Measurements from ENCODE around the gene DDAH2. TPM values are rescaled to one million over a fixed set of nuclear protein-coding genes. Genes with fewer than 3 reads are reported as not detected.

Gene DDAH2
- total RNA-seq, 1 donor from 2014 or later = 233 TPM

GRCh38 chr6:31763619-31763940 is 34.5 kb upstream of the DDAH2 start:
- Mint-ChIP-seq H3K27ac (no peak overlapping the region), H3K9me3 (ENCODE audit: low read depth) (no peaks in the 10 kb centered on the region), H3K4me1 (ENCODE audit: low read depth) (no peaks in the 10 kb centered on the region), H3K4me3 (ENCODE audit: low read depth) (no peak overlapping the region), H3K36me3 (ENCODE audit: insufficient read depth) (peaks cover 5% of the 10 kb centered on the region), H3K27me3 (no peaks in the 10 kb centered on the region)
- DNase-seq (ENCODE audit: low spot score, unreplicated experiment) = no peak
- no peak for TF ChIP-seq CTCF (IDR thresholded peaks at IDR 0.05; ENCODE audit: unreplicated experiment)

- DNase-seq (ENCODE audit: low spot score, unreplicated experiment) = no peak
- H3K27ac Mint-ChIP-seq = no peak overlapping the region
- H3K4me1 Mint-ChIP-seq (ENCODE audit: low read depth) = no peaks in the 10 kb centered on the region
- no peak overlapping the region for H3K4me3 Mint-ChIP-seq (ENCODE audit: low read depth)
- TF ChIP-seq CTCF (IDR thresholded peaks at IDR 0.05; ENCODE audit: unreplicated experiment) = no peak
- no peaks in the 10 kb centered on the region for H3K9me3 Mint-ChIP-seq (ENCODE audit: low read depth)
- no peaks in the 10 kb centered on the region for H3K27me3 Mint-ChIP-seq
- peaks cover 5% of the 10 kb centered on the region for H3K36me3 Mint-ChIP-seq (ENCODE audit: insufficient read depth)
These were observed 33.9 kb upstream of the DDAH2 start for GRCh38 chr6:31762878-31763618.

- H3K4me3 Mint-ChIP-seq (ENCODE audit: low read depth) = no peak within 1 kb of the TSS
- DNase-seq (ENCODE audit: low spot score, unreplicated experiment) = no peak
- H3K9me3 Mint-ChIP-seq (ENCODE audit: low read depth) = no peaks in the 10 kb centered on the region
These were observed 33.3 kb upstream of the DDAH2 start, which contains the start of gene SAPCD1 for GRCh38 chr6:31762356-31762755. SAPCD1 (plus strand) TSS chr6:31762656; CDS start chr6:31763055, 399 bp downstream.

GRCh38 chr6:31761343-31761742 is 32.2 kb upstream of the DDAH2 start:
- DNase-seq (ENCODE audit: low spot score, unreplicated experiment) = no peak
- no peaks in the 10 kb centered on the region for H3K9me3 Mint-ChIP-seq (ENCODE audit: low read depth)
- no peak overlapping the region for H3K4me3 Mint-ChIP-seq (ENCODE audit: low read depth)
- no peak overlapping the region for H3K27ac Mint-ChIP-seq
- H3K4me1 Mint-ChIP-seq (ENCODE audit: low read depth) = no peaks in the 10 kb centered on the region
- H3K27me3 Mint-ChIP-seq = no peaks in the 10 kb centered on the region
- peaks cover 3% of the 10 kb centered on the region for H3K36me3 Mint-ChIP-seq (ENCODE audit: insufficient read depth)
- no peak for TF ChIP-seq CTCF (IDR thresholded peaks at IDR 0.05; ENCODE audit: unreplicated experiment)

More at GRCh38 chr6:31762356-31762755, 33.3 kb upstream of the DDAH2 start, which contains the start of gene SAPCD1:
- Mint-ChIP-seq H3K27me3 (no peaks in the 10 kb centered on the region), H3K36me3 (ENCODE audit: insufficient read depth) (peaks cover 3% of the 10 kb centered on the region), H3K27ac (no peak within 1 kb of the TSS), H3K4me1 (ENCODE audit: low read depth) (no peaks in the 10 kb centered on the region)
- no peak for TF ChIP-seq CTCF (IDR thresholded peaks at IDR 0.05; ENCODE audit: unreplicated experiment)

- Mint-ChIP-seq H3K4me3 (ENCODE audit: low read depth) (no peak overlapping the region), H3K4me1 (ENCODE audit: low read depth) (no peaks in the 10 kb centered on the region), H3K27me3 (no peaks in the 10 kb centered on the region), H3K9me3 (ENCODE audit: low read depth) (no peaks in the 10 kb centered on the region), H3K36me3 (ENCODE audit: insufficient read depth) (peaks cover 3% of the 10 kb centered on the region), H3K27ac (no peak overlapping the region)
- TF ChIP-seq CTCF (IDR thresholded peaks at IDR 0.05; ENCODE audit: unreplicated experiment) = no peak
- no peak for DNase-seq (ENCODE audit: low spot score, unreplicated experiment)
These were observed 31.7 kb upstream of the DDAH2 start for GRCh38 chr6:31760790-31761189.

Measured in progenitor cell of endocrine pancreas (in vitro differentiated cells).